Activated naive CD4-positive, alpha-beta T cell treated with anti-CD3 and anti-CD28 coated beads, Interleukin-2, amount 50 U/mL, for 16 hours (primary cell): ENCODE results near the gene PLCXD3.
"Not testable (repeated sequence)": the region's sequence is repeated elsewhere in the genome, so short reads cannot be mapped to it uniquely, and the experiment has no call there.

Experiments
- DNase-seq: peaks from one replicate; pipeline ENCODE4 v3.0.0-alpha.2; 2020

Gene PLCXD3

DNA sequence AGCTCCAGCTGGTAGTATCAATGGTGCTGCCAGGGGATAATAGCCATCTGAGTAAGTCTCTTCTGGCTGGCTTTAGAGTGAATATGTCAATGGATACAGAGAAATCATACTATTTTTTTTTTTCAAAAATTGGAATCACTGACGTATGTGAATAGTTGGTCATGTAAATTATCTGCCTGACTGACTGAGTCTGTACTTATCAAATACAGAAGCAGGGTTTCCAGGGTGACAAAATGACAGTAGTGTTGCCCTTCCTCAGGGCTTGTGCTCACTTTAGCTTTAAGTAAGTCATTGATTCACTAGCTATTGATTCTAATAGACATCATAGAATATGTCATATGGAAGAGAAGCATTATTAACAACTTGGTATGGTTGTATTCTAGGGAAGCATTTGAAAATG is 171.1 kb downstream of the PLCXD3 start:
- no peak for DNase-seq

DNA sequence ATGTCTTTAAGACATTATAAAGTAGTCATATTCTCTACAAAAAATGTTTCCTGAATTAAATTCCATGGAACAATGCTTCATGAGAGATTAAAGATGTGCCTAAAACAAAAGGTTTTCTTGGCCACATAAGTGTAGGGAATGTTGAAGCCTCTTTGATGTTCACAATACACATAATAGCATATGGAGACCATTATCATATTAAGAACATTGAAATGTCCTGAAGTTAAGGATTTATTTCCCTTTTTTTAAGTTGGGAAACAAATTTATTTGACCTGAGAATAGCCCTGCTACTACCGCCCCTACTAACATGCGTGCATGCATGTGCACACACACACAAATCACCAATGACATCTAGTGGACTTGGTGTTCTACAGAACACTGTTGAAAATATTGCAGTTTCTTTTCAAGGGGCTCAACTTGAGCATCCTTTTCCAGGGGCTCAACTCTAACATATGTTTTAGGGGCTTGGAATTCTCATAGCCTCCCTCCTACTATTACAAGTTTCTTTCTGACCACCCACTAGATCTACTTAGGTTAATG is 172.2 kb downstream of the PLCXD3 start:
- no peak for DNase-seq

DNA sequence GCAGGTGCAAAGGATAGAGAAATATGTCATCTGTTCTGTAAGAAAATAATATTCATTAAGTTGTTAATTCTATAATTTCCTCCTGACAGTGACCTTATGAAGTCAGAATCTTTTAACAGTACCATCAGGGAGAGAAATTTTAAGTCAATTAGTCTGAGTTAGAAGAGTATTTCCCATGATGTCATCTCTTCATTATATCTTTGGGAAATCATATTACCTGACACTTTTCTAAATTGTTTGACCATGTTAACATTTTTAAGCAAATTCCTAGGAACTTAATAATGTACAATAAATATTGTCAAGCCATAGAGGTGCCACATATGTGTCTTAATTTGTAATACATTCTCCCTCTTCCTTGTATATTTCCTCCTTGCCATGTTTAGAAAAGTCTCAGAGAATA is 172.7 kb downstream of the PLCXD3 start:
- DNase-seq: no peak

DNA sequence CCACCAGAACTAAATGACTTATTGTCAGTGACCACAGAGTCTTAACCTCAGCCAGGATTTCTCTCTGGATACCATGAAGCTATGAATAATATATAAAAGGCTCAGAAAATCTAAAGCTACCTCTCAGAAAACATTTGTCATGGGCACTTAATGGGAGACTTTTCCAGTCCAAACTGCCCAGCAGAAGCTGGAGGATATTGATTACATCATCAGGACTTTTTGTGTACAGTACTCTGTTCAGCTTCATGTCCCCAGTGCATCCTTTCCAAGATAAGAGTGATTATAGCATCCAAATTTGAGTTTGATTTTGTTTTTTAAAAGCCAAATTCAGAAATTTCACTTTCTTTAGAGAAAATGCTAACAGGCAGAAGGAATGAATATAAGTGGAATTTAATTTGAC is 173.2 kb downstream of the PLCXD3 start:
- DNase-seq: no peak

DNA sequence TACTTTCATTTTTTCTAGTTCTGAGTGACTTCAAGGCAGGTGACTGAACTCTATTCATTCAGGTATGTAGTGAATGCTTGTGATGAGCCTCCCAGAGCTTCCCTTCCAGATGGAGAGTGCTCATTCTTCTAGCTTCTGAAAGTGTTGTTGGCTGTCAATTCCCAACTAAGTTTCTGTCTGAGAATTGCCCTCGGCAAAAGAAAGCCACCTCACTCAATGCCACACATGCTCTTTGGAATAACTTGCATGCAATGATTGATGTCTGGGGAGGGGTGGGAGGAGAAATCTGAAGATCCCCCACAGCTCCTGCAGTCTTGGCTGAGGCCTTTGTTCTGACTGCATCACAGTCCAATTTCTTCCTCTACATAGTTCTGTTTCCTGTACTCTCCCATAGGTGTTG is 173.9 kb downstream of the PLCXD3 start:
- no peak for DNase-seq

DNA sequence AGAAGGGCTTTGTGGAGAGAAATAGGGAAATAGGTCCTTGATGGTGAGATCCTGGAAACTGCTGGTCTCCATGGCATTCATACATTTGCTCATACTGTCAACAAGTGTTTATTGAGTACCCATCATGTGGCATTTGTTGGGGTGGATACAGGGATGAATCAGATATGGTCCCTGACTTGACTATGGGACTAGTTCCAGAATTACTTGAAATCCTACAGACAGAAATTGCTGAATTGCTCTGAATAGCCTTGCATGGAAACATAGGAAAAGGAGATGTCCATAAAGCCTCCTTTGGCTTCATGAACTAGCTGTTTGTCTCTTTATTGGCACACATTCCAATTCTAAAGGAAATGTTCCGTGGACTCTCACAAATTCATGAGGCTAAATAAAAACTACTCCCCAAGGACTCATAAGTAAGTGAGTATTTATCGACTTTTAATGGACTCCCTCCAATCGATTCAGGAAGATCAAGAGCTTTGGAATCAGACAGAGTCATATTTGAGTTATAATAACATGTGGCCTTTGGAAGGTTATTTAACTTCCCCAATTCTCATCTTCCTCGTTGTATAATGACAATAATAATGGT is 174.7 kb downstream of the PLCXD3 start:
- DNase-seq: no peak

DNA sequence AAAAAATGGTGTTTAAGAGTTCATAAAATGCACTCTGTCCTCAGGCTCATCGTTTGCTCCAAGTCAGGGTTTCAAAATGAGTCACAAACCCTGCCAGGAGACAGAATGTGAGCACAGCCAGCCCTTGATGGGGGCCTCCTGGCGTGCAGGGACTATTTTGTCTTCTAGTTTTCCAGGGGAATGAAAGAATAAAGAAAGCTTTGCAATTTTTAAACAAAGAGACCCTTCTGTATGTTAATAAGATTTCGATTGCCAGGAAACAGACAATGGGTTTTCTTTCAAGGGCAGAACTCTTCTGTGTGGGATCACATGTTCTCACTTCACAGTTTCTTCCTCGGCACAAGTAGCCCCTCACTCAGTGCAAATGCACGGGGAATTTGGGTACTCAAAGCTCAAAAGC is 175.6 kb downstream of the PLCXD3 start:
- DNase-seq: no peak

DNA sequence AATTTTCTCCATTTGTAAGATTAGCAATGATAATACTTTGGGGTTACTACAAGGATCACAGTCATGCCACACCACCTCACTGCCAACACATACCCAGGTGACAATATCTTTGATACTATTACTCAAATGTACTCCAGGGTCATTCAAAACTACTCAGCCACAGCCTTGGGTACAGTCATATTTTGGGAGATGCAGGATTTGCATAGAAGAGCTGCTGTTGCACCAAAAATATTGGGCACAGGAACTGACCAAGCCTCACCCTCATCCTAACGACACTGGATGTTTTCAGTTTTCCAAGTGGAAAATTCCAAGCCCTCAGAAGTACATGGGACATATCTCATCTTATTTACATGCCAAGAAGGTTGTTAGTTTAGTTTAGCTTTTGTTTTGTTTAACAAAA is 176.2 kb downstream of the PLCXD3 start:
- no peak for DNase-seq

DNA sequence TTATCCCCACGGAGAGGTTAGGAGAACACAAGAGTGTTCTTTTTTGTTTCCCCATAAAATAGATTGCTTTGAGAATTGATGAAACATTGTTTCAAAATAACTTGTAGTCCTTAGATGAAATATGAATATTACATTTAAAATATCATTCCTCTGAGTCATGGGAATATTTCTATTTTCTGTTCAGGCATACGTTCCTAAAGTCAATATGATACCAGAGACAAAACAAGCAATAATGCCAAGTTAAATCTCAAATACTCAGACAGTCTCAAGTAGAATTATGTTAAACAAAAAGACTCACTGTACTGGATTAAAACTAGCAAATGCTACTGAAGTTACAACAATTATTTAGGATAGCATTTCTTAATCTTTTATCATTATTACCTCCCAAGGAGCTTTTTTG is 185.3 kb downstream of the PLCXD3 start:
- DNase-seq: no peak

DNA sequence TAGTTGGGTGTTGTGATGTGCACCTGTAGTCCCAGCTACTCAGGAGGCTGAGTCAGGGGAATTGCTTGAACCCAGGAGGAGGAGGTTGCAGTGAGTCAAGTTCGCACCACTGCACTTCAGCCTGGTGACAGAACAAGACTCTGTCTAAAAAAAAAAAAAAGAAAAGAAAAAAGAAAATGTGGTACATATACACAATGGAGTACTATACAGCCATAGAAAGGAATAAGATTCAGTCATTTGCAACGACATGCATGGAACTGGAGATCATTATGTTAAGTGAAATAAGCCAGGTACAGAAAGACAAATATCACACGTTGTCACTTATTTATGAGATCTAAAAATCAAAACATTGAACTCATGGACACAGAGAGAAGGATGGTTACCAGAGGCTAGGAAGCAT is 187.6 kb downstream of the PLCXD3 start:
- DNase-seq: not testable (repeated sequence)

DNA sequence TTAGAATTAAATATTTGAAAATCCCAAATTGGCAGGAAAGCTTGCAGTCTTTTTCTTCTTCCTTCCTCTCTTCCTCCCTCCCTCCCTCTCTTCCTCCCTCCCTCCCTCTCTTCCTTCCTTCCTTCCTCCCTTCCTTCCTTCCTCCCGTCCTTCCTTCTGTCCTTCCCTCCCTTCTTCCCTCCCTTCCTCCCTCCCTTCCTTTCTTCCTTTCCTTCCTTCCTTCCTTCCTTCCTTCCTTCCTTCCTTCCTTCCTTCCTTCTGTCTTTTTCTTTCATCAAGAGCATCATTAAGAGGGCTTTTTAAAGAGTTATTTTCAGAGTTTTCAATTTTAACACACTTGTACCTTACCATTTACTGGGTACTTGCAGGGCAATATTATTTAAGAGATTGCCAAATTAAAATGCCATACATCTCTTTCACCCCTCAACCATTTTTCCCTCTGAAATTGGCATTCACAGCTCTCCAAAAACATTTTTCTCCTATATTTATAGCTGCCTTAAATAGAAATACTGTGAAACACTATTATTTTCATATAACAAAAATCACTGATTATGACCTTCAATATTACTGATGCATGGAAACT is 197.8 kb downstream of the PLCXD3 start:
- no peak for DNase-seq

DNA sequence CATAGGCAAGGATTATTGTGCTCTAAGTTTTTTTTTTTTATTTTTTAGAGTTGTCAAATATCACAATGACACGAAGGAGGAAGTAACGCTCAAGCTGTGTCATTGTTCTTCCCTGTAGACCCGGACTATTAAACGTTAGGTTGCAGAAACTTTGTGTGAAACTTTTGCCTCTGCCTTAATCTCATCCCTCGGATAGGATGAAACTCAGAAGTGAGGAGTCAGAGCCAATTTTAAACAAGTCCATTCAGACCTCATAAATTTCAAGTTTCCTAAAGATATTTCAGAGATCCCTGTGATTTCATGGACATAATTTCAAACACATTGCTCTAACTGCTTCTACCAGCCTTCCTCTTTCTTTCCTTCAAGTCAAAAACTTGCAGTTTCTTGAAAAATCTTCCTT is 198.3 kb downstream of the PLCXD3 start:
- no peak for DNase-seq

DNA sequence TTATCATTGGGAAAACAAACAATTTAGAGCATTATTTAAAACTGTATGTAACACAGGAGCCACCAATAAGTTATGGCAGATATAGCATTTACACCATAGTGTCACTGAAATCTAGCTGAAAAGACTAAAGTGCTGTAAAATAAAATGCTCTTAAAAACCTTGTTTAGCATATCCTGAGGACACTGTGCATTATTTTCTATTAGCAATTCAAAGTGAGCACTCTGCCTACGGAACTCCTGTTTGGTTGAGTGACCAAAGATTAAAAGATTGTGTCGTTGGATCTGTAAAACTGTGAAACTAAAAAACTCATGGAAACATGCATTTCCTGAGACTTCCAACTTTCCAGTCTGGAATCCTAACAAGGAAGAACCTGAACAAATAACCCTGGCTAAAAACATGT is 201.1 kb downstream of the PLCXD3 start:
- no peak for DNase-seq

DNA sequence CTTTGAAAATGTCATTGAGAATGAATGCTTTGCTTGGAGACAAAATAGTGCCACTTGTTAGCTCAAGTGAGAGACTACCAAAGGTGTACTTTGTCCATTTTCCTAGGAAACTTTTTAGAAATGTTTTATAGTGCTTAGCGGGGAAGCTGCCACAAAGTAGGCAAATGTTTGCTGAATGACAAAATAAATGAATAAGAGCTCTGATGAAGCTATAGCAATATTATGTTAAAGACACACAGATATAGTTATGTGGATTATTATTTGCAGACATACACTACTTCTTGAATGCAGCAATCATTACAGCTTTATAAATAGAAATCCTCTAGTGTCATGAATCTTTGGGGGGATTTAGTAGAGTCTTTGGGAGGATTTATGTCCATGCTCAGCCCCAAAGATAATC is 204.4 kb downstream of the PLCXD3 start:
- no peak for DNase-seq

DNA sequence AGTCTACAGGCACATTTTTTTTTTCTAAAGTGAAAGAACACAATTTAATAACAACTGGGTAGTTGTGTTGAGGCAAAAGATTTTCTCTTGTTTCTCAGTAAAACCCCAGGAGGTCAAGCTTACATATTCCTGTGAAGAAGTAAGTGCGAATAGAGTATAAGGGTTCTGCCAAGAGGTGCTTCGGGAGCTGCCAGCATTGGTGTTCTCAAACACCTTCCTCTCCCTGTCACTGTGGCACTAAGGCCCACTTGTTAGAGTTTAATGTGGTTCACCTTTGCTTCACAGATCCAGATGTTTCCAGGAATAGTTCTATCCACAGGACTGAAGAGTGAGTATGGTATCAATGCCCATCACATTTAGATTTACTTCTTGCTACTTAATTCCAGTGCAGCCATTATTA is 205.3 kb downstream of the PLCXD3 start:
- DNase-seq: no peak

DNA sequence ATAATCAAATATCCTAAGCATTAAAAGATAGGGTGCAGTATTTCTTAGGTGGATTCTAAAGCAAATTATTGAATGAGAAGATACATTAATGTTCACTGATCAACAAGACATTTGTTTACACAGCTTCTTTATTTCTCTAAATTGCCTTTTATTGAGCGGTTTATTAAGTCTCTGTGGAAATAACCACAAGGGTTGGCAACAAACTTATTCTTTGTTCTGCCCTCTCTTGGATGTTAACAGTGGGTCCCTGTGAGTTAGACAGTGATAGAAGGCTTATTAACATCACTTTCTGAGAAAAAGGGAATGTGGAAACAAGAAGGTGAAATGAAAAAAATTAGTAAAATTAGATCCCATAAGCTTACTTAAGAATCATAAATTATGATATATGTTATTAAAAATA is 214.3 kb downstream of the PLCXD3 start:
- no peak for DNase-seq

DNA sequence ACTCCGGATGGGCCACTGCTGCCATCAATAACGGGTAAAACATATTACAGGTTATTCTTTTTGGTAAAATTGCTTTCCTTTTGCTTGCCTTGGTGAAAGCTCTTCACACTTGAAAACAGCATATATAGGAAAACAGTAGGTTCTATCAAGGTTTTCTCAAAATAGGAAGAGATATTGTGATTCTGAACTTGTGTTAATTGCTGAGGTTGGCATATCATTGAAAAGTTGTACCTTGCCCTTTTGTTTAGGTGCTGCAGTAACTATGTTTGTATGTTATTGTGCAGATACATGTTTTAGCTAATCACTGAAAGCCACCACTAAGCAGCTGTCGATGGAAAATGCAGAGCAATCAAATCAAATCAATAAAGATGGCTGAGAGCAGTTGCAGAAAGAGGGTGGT is 219.1 kb downstream of the PLCXD3 start:
- DNase-seq: no peak

DNA sequence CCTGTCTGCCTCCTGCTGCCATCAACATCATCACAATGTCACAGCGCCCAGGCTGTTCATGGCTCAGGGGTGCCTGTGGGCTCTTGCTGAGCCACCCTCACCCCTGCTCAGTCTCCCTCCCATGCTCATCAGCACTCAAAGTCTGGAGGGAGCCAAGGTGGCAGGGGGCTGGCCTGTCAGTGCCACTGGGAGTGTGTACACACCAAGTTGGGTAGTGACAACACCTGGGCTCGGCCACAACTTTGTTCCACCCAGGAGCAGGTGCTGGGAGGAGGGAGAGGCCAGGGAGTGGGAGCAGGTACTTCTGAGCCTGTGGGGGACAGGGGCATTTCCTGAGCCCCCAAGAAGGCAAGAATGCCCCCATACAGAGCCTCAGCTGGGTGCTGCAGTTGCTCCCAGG is 219.6 kb downstream of the PLCXD3 start:
- no peak for DNase-seq

DNA sequence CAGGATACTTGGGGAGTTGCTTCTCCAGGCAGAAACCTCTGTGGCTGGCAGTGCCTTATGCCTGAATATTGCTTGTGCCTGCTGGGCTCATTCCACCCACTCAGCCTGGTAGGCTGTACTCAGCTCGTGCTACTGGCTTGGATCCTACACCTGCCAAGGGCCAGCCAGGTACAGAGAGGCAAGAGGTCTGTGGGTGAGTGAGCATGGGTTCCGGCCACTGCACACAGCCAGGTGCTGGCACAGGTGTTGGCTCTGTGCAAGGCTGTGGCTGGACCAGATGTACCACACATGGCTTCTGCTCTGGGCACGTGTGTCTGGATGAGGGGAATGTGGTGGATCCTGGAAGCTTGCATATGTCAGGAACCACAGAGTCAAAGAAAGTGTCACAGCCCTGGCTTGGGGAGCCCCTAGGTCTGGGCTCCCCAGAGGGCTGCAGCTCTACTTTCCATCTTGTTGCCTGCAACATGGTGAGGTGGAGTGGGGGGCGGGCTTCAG is 220.4 kb downstream of the PLCXD3 start:
- DNase-seq: no peak

DNA sequence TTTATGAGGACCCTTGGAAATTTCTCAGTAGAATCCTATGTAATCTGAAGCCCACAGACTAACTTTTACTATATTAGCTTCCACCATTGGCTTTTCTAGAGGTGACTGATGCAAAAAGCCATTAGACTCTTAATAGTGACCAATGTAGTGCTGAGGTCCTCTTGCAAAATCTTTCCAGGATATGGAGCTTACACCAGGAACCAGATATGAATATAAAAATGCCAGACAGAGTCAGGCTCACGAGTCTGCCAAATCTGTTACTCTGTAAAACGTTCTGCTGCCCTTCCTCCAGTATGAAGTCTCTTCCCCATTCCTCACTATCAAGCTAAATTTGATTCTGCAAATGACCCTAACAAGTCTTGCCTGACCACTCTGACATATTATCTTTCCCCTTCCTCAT is 223.7 kb downstream of the PLCXD3 start:
- no peak for DNase-seq

DNA sequence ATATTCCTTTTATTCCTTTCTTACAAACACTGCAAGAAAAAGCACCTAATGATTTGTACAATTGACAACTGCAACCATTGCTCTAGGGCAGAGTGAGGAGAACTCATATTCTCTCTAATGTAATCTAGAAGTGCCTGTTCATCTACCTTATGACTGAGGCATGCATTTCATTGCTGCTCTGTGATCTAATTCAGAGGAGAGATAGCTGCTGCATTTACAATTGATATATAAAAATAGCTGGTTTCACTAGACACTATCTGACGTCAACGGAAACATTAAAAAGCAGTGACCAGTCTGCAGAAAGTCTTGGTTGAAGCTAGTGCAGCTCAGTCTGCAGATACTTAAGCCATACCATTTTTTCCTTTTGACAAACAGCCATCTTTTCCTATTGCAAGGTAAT is 224.2 kb downstream of the PLCXD3 start:
- DNase-seq: no peak

DNA sequence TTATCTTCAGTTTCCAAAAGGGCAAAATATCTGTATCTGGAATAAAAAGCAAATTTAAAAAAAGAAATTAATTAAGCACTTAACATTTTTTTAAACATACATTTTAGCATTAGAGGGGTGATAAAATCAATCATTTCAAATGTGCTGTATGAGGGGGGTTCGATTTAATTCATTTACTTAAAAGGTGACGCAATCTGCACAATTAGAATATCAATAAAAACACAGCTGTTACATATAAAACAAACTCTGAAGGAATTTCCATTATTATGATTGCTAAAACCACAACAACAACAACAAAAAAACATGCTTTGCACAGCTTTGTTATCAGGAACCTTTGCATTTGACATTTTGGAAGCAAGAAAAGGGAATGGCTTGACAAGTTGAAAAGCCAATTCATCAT is 225.5 kb downstream of the PLCXD3 start:
- no peak for DNase-seq

DNA sequence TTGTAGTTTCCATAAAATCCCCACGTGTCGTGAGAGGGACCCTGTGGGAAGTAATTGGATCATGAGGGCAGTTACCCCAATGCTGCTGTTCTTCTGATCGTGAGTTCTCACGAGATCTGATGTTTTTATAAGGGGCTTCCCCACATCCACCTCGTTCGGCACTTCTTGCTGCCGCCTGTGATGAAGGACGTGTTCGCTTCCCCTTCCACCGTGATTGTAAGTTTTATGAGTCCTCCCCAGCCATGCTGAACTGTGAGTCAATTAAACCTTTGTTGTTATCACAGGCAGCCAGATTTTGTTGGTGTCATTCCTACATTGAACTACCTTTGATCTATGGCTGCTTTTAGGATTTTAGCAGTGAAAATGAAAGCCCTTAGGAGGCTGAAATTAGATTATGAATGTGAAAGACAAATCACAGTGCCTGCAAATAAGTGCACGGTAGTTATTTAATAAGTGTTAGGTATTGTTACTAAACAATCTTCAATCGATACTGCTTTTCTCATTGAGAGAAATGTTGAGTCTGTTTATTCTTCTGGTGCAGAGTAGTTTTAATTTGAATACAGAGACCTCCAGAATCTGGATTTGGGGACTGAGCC is 229.1 kb downstream of the PLCXD3 start:
- no peak for DNase-seq

DNA sequence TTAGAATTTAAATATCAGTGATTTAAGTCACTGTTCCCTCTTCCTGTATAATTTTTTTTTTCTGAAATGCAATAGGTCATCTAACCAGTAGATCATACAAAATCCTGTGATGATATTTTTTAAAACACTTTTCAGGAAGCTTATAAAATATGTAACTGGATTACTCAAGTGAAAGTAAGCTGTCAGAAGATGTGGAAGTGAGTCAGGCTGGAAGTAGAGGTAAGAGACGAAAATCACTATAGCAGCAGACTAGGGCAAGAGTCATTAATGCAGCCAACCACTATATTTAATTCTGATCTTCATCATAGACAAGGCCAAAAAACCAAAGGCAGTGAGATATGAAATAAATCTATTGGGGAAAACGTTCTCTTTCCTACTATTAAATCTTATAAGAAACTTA is 231.4 kb downstream of the PLCXD3 start:
- DNase-seq: no peak
